NCI-H2029 treated with DMSO at 0.1 percent for 48 hours (cell line): Measurements from ENCODE around the gene MEIS2.

Experiments used
- DNase-seq: peaks from one replicate; lab custom pipeline; 2025; lab: John Stamatoyannopoulos, UW

Gene MEIS2

DNA sequence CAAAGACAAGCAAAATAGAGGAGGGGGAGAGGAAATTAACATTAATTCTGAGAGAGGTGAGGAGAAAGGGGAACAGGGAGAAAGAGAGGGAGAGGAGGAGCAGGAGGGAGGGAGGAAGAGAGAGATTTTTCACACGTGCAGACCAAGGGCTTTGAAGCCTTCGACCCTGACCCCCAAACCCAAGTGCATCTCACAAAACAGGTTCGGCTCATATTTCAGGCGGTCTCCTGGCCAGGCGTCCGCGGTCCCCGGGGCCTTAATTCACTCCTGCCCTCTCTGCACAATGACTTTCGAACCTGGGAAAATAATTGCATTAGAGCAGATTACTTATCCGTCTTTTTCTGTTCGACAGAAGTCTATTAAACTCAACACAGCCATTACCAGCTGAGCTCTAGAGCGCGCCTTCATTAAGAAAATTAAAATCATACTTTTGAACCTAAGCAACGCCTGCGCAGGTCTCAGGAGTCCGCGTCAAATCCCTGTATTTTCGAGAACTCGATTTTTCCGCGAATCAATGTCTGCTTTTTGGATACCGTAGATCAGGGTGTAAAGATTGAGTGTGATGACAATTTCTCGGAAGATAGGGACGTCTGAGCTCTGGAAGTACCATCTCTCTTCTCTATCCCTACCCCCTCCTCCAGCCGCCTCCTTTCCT is 220.7 kb downstream of the MEIS2 start:
- no peak for DNase-seq

DNA sequence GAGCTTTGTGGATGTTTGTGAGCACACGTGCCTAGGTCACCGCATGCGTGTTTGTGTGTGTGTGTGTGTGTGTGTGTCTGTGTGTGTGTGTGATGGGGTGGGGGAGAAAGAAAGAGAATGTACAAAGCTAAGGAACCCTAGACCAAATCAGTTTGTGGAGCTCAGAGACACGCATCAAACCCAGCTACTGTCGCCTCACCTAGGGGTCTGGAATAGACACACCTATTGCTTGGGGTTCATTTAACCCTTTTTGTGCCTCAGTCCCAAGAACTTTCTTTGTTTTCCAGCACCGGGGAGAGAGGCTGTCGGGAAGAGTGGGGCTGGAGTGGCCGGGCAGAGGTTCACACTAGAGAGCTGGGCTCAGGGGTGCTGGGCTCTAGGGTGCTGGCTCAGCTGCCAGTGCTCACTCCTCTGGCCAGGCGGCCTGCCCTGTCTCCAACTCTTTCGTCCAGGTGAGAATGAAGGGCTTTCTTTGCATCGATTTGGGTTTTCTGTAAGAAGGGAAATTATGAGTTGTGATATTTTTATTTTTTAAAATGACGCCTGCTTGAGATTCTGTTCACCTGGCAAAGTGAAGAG is 221.6 kb downstream of the MEIS2 start:
- DNase-seq = no peak

DNA sequence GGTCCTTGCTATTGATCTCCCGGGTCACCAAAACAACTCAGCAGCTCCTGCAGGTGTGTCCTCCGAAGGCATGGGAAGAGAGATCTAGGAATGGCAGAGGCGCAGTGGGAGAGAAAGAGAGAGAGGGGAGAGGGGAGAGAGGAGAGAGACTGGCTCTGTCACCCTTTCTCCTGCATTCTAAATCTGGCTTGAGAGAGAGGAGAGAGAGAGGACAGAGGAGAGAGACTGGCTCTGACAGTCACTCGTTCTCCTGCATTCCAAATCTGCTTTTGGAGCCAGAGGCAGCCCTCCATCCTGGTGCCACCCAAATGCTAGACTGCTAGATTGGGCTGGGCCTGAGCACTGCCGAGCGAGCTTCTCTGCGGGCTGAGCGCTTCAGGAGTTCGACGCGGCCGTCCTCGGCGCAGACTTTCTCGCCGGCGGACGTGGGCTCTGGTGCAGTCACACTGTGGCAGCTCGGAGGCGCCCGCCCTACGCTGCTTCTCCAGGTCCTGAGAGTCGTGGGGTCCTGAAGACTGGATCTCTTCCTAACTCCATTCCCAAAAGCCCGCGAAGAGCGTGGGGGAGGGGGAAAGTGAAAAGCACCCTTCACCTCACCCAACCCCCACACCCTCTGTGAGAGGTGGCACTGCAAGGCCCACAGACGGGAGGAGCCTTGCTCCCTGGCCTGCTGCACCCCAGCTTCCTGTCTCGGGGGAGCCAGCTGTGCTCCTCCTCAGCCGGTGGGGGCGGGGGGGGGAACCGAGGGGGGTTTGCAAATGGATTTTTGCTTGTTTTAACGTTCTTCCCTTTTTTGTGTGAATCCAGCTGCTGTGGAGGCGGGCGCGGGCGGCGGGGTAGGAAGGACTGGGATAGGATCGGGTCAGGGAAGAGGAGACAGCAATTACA is 222.3 kb downstream of the MEIS2 start:
- DNase-seq = no peak

DNA sequence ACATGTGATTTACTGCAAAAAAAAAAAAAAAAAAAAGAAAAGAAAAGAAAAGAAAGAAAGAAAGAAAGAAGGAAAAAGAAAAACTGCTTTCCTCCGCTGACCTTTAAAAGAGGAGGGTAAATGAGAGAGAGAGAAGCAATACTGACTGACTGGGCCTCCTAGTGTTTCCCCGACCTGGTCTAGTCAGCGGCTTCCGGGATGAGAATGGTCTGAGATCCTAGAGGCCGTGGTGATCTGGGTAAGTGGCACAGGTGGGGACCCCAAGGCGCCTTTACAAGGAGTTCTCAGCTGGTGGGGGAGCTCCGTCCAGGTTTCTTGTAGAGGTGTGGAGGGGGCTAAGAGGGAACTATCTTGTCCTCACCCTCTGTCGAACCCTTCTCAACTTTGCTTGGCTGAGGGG is 223.1 kb downstream of the MEIS2 start:
- DNase-seq = no peak

DNA sequence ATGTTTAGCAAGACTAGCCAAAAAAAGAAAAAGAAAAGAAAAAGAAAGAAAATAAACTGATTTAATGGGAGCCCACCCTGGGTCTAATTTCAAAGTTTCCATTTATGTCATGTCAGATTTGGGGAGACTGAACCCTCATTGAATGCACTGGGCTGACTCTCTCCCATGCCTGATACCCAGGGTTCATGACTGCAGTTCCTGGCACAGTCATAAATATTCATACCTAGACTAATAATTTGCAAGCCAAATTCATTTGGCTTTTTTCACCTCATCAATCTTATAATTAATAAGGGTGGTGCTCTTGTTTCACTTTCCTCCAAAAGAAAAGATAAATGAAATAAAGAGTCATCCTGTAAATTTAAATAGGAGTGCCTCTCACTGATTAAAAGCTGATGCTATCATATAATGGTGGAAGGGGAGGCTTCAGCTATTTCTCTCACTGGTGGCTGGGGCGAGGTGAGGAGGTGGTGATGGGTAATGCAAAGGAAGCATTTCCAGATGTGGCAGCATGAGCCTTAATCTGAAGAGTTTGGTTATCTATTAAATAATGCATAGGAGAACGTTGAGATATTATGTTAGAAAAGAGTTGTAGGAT is 224.5 kb downstream of the MEIS2 start:
- DNase-seq = no peak

DNA sequence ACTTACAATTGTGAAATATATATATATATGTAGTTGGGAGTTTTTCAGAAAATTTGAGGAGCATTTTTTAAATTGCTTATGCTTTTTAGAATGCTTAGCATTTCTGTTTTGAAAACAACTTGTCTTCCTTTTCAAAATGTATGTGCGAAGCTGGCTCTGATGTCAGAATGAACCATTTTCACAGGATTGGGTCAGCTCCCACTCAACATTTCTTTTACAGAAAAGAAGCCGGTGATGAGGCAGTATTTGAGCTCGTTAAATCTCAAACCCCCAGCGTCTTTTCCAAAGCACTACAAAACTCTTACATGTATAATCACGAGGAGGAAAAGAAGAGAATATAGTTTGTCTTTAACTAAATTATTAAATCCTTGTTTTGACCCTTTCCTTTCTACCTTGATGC is 225.4 kb downstream of the MEIS2 start:
- DNase-seq = no peak

DNA sequence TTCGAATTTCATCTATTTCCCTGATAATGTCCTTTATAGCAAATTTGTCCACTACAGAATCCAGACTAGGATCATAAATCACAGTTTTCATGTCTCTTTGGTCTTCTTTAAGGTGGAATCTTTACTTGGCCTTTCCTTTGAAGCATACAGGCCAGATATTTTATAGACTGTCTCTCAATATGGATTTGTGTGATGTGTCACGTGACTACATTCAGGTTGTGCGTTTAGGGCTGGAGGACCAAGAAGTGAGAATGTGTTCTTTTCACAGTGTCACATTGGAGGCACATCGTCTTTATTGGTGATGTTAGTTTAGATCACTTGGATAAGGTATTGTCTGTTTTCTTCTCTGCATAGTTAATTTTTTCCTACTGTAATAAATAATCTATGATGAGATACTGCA is 232.9 kb downstream of the MEIS2 start:
- no peak for DNase-seq

DNA sequence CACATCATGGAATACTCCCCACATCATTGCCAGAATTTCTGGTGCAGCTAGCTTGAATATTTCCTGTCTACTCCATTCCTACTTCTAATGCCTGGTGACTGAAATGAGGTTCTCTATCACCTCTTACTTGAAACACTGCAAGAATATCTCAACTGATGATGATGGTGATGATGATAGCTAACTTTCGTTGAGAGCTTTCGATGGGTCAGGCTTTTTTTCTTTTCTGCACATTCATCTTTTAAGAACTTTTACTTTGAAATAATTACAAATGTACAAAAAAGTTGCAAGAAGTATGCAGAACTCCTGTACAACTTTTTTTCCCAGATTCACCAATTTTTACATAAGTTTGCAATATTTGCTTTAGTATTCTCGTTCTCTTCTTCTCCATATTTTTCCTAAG is 233.5 kb downstream of the MEIS2 start:
- DNase-seq = no peak

DNA sequence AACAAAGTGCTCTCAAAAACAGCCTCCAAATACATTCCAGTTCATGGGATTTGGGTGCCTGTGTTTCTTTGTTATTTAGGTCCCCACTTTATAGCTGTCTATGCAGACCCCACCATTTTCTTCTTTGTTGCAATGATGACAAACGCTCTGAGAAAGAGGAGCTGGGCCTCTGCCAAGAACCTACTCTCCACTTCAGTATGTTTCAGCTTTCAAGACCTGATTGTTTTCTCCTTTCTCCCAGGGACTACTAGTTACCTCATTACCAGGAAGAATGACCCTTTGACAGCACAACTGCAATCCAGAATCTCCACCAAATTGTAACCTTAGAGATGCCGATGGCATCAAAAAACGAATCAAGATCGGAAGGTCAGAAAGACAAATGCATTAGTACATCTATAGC is 236.8 kb downstream of the MEIS2 start:
- no peak for DNase-seq

DNA sequence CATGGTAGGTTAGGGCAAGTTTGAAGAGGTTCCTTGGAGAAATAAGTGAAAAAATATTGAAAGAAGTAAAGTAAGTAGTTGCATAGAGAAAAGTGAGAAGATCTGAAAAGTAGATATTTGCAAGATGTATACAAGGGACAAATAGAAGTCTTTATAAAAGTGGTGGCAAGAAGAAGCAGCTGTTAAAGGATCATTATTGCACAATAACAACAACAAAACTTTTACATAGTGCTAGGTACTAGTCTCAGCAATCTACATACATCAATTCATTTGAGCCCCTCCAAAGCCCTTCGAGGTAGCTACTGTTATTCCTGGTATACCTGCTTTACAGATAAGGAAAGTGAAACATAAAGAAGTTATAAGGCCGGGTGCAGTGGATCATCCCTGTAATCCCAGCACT is 239.6 kb downstream of the MEIS2 start:
- DNase-seq = no peak

DNA sequence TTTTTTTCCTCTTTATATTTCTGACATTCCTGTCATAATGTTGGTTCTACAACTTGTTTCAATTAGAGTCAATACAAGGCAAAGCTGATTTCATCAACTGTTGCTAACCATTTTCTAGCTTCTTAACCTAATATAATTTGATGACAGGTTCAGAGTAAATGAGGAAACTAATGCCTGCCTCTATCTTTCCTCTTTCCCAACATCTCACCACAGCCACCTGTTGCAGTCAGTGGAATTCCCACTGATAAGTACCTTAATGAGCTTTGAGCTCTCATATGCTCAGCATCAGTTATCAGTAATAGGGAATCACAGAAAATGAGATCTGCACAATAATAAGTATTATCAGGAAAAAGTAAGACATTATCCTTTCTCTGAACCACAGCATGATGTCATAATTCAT is 241.9 kb downstream of the MEIS2 start:
- DNase-seq = no peak

DNA sequence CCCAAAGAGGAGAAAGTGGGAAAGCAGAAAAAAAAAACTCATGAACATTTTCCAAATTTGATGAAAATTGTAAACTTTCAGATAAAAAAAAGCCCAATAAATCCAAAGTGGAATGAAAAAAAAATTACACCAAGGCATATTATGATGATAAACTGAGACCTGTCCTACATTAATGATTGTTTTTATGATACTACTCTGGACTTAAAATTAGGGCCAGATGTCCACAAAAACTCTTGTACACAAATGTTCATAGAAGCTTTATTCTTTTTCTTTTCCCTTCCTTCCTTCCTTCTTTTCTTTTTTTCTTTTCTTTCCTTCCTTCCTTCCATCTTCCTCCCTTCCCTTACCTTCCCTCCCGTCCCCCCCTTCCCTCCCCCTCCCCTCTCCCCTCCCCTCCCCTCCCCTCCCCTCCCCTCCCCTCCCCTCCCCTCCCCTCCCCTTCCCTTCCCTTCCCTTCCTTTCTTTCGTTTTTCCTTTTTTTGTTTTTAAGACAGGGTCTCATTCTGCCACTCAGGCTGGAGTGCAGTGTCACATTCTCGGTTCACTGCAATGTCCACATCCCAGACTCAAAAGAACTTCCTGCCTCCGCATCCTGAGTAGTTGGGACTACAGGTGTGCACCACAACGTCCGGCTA is 243.9 kb downstream of the MEIS2 start:
- no peak for DNase-seq

DNA sequence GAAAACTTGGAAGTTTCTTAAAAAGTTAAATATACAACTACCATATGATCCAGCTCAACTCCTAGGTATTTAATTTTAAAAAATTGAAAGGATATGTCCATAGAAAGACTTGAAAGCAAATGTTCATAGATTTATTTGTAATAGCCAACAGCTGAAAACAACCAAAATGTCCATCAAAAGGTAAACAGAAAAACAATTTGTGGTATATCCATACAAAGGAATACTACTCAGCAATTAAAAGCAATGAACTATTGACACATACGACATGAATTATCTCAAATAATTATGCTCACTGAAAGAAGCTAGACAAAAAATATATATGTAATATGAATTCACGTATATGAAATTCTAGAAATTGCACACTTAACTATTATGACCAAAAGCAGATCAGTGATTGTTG is 249.5 kb downstream of the MEIS2 start:
- no peak for DNase-seq

DNA sequence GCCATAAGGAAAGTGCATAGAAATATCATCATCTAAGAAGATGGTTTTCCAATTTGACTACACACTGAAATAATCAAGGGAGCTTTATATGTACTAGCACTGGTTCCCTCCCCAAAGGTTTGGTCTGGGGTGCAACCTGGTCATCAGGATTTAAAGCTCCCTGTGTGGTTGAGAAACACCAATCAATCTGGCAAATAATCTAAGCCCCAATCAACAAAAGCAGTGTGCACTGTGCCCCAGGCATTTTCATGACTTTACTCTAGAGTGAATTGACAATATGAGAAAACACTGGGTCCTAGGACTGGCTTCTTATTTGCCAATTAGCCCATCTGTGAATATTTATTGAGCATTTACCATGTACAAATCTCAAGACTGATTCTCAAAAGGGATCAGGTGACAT is 255.1 kb downstream of the MEIS2 start:
- DNase-seq = no peak

DNA sequence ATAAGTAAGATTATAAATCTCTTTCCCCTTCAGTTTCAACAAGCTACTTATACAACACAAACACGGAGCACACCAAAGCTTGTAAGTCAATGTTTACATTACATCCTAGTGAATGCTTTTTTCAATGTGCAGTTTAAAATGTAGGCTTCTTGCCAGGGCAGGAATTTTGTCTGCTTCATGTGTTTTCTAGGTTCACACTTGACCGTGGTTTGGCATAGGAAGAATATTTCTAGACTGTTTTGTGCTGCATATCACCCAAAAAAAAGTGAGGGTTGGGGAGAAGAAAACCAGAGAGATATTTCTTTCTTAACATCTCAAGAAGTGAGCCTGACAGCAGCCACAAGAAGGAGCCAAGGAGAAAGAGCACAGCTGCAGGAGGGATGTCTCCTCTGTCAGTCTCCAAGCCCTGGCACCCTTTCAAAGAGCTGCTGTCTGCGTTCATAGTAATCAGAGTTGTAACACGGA is 255.8 kb downstream of the MEIS2 start:
- DNase-seq = peak; percentile 4

DNA sequence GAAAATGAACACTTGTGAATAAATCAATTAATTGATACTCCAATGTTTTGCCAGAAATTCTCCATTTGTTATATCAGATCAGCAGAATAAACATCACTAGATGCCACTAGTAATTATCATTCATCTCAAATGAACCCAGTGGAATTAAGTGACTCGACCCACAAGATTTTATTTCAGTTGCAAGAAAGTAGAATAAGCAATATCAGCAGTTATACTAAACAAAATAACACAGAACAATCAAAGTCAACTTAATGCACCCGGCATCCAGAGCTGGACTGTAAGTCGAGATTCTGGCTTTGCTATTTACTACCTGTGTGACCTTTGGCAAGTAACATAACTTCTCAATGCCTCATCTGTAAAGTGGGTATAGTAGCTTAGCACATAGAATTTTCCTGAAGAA is 256.5 kb downstream of the MEIS2 start:
- DNase-seq = no peak

DNA sequence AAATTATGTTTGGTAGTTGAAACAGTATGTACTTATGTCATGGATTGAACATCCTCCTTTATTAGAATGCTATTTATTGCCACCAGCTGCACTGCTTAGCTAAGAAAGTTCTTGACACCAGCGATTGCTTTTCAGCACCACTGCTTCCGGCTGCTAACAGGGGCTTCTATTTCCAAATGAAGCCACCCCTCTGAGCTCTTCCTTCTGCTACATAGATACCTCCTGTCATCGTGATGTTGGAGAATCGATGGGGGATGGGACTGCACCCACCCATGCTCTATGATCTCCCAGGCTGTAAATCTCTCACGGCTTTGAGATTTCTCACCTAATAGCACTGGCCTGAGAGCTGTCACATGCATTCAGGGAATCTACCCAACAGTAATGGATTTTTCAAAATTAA is 259.2 kb downstream of the MEIS2 start:
- no peak for DNase-seq
